ENCODE data around the gene STXBP5. TPM values are rescaled to one million over a fixed set of nuclear protein-coding genes. Genes with fewer than 3 reads are reported as not detected.

The STXBP5 gene
- total and polyA plus RNA-seq, 2 of the 13 experiments (the other 11 are each of a cell fraction or from before 2014, with no cell fraction given): 8.8 to 19.4 TPM

DNA sequence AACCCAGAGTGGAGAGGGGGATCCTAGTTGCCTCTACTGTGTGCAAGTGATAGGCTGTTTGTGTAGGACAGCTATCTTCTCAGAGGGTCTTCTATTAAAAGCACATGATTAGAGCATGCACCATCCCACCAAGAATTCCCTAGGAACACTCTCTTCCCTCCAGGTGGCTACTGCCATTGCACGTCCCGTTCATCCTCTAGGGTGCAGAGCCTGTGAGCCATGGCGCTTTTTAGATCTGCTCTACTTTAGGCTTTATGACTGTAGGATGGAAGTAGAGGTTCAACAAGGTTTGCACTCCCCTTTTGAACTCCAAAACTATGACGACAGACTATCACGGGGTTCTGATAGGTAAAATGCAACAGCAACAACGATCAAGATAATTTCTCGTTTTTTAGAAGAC is 213.7 kb downstream of the STXBP5 start:
- POLR2A ChIA-PET: no interaction called here
- no peak overlapping the region for H3K4me2 ChIP-seq (ENCODE audit: low read depth, low read length)
- WGBS (ENCODE audit: low lambda C conversion rate): 9% methylated on average over 7 of the region's 7 CpGs
- H3K79me2 ChIP-seq (ENCODE audit: insufficient read depth, low read length): no peaks in the 10 kb centered on the region
- TF ChIP-seq HNF4G (IDR thresholded peaks at IDR 0.05; ENCODE audit: borderline replicate concordance, low read depth, low read length): no peak
- TF ChIP-seq HNF4G (CRISPR knock-in tag; IDR thresholded peaks at IDR 0.05; ENCODE audit: borderline replicate concordance, low read depth): no peak
- 0 out of 2 replicates have a peak, but pooled peaks have one; percentile 18 for TF ChIP-seq CREB1 (IDR thresholded peaks at IDR 0.05)
- no peak for TF ChIP-seq CREB1 (CRISPR knock-in tag; IDR thresholded peaks at IDR 0.05)
- TF ChIP-seq SSRP1 (CRISPR knock-in tag; IDR thresholded peaks at IDR 0.05): no peak
- H3K9me3 ChIP-seq (ENCODE audit: low read length): no peaks in the 10 kb centered on the region
- no peak overlapping the region for H3K27ac ChIP-seq (ENCODE audit: extremely low read length, insufficient read depth, low read length)
- peaks cover 0 to 22% of the 10 kb centered on the region in 2 experiments; a peak in 2 of 5 replicates for H3K27me3 ChIP-seq (ENCODE audit: control insufficient read depth in 1 of 2, insufficient read depth in 2 of 2, low read length in 2 of 2)
- no peak for DNase-seq (ENCODE audit: low spot score)
- no peaks in the 10 kb centered on the region for H3K4me1 ChIP-seq (ENCODE audit: insufficient read depth, low read length)
- no peaks in the 10 kb centered on the region for H3K36me3 ChIP-seq (replicated peaks in 1 of 2; ENCODE audit: control insufficient read depth in 1 of 2, insufficient read depth in 2 of 2, low read length in 2 of 2)
- H4K20me1 ChIP-seq (ENCODE audit: insufficient read depth, low read length): no peaks in the 10 kb centered on the region
- intact Hi-C loops (cut with micrococcal nuclease; ENCODE audit: unreplicated experiment) (no loop called here), in situ Hi-C loops (cut with HindIII; ENCODE audit: extremely low pct_ligation_motif_present, low pct_unique_long_range_greater_than_20kb) (no loop called here)
- no peak overlapping the region for H2AFZ ChIP-seq (ENCODE audit: low read length)
- no peak for FAIRE-seq
- no peak overlapping the region for H3K4me3 ChIP-seq (replicated peaks in 1 of 3; ENCODE audit: insufficient read depth in 1 of 3, low read depth in 2 of 3, low read length in 3 of 3)
- no peak overlapping the region for H3K9ac ChIP-seq (ENCODE audit: insufficient read depth, low read depth, low read length)
- BruUV-seq (replicated peaks): no TSS peak
- peak; percentile 55; the same call in 2 of the 3 replicates for ATAC-seq
- CTCF ChIA-PET (ENCODE audit: low intra/inter-chr PET ratio, low total read pairs): no interaction called here

GRCh38 chr6:147418523-147418922 is 214.3 kb downstream of the STXBP5 start:
- BruUV-seq (replicated peaks): no TSS peak
- FAIRE-seq (no peak), DNase-seq (ENCODE audit: low spot score) (no peak), ATAC-seq (no peak)
- intact Hi-C loops (cut with micrococcal nuclease; ENCODE audit: unreplicated experiment) (no loop called here), in situ Hi-C loops (cut with HindIII; ENCODE audit: extremely low pct_ligation_motif_present, low pct_unique_long_range_greater_than_20kb) (no loop called here)
- no peak overlapping the region for H3K27ac ChIP-seq (ENCODE audit: extremely low read length, insufficient read depth, low read length)
- CTCF ChIA-PET (ENCODE audit: low intra/inter-chr PET ratio, low total read pairs): no interaction called here
- H2AFZ ChIP-seq (ENCODE audit: low read length): no peak overlapping the region
- POLR2A ChIA-PET: no interaction called here
- H3K27me3 ChIP-seq (ENCODE audit: control insufficient read depth in 1 of 2, insufficient read depth in 2 of 2, low read length in 2 of 2): peaks cover 0 to 22% of the 10 kb centered on the region in 2 experiments; a peak in 2 of 5 replicates
- no peak overlapping the region for H3K4me3 ChIP-seq (replicated peaks in 1 of 3; ENCODE audit: insufficient read depth in 1 of 3, low read depth in 2 of 3, low read length in 3 of 3)
- no peak overlapping the region for H3K9ac ChIP-seq (ENCODE audit: insufficient read depth, low read depth, low read length)
- H3K36me3 ChIP-seq (replicated peaks in 1 of 2; ENCODE audit: control insufficient read depth in 1 of 2, insufficient read depth in 2 of 2, low read length in 2 of 2): no peaks in the 10 kb centered on the region
- no peaks in the 10 kb centered on the region for H4K20me1 ChIP-seq (ENCODE audit: insufficient read depth, low read length)
- WGBS (ENCODE audit: low lambda C conversion rate): 5% methylated on average over 4 of the region's 4 CpGs
- no peak overlapping the region for H3K4me2 ChIP-seq (ENCODE audit: low read depth, low read length)
- H3K4me1 ChIP-seq (ENCODE audit: insufficient read depth, low read length): no peaks in the 10 kb centered on the region
- no peaks in the 10 kb centered on the region for H3K79me2 ChIP-seq (ENCODE audit: insufficient read depth, low read length)
- no peaks in the 10 kb centered on the region for H3K9me3 ChIP-seq (ENCODE audit: low read length)
- TF ChIP-seq MNT (IDR thresholded peaks at IDR 0.05) (no peak), RAD21 (CRISPR knock-in tag; IDR thresholded peaks at IDR 0.05) (no peak), RBFOX2 (IDR thresholded peaks at IDR 0.05; ENCODE audit: low read depth, low read length) (no peak), AGO2 (optimal IDR thresholded peaks at IDR 0.05; ENCODE audit: low read depth, low read length) (no peak), ARID5B (CRISPR knock-in tag; IDR thresholded peaks at IDR 0.05) (no peak), ZNF17 (CRISPR knock-in tag; IDR thresholded peaks at IDR 0.05) (no peak), SMC3 (IDR thresholded peaks at IDR 0.05; ENCODE audit: low read length) (no peak), KAT7 (CRISPR knock-in tag; IDR thresholded peaks at IDR 0.05; ENCODE audit: borderline replicate concordance) (no peak)
- TF ChIP-seq, protein P1, sequence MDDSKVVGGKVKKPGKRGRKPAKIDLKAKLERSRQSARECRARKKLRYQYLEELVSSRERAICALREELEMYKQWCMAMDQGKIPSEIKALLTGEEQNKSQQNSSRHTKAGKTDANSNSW (CRISPR knock-in tag; IDR thresholded peaks at IDR 0.05; ENCODE audit: borderline replicate concordance): no peak
